NCI-H460 (cell line): ENCODE data around the gene RASGRF1. TPM values are rescaled to one million over a fixed set of nuclear protein-coding genes. Genes with fewer than 3 reads are reported as not detected.

Experiments used
- DNase-seq: peaks from one replicate; pipeline ENCODE4 v3.0.0-alpha.2; 2016; ENCODE audit warnings: low read depth; ENCODE audit errors: extremely low read depth
- total RNA-seq: library from RNA; depleted of rRNA; stranded (reverse); fragments of >200 nt; shearing (Covaris generic); gene quantifications from 2 replicates; pipeline ENCODE4 v1.2.3, GENCODE V29; 2014

The RASGRF1 gene
- total RNA-seq, 1 experiment from 2014 or later, result not detected

- no peak for DNase-seq
Observed at GRCh38 chr15:78992416-78993256, 97.9 kb downstream of the RASGRF1 start.

DNA sequence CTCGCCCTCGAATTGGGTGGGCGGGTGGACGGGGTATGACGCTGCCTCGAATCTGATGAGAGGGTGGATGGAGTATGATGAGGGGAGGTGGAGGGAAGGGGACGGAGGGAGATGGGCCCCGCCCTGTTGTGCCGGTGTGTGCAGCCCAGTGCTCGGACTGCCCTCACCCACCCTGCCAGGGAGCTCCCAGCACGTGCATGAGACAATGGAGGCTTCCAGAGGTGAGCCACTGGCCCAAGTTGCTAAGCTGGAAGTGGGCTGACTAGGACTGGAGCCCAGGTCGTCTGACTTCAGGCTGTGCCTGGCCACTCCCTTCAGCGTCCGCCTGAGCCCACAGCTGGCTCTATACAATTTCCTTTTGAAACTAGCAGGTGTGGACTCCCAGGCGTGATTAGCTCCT is 98.7 kb downstream of the RASGRF1 start:
- no peak for DNase-seq

DNA sequence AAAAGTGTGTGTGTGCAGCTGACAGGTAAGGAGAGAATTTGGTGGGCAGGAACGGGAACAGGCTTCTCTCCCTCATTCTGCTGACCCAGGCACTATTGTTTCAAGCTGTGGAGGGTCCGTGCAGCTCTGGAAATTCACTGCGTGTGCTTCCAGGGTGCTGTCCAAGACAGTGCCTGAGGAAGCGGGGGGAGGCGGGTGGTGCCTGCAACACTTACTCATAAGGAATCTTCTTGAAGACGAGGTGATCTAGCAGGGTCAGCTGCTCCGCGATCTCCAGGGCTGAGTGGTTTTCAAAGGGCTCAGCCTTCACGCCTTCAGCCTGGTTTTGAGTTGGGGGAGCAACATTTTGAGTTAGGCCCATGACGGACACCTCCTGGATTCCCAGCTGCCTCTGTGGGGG is 99.1 kb downstream of the RASGRF1 start:
- DNase-seq, result no peak

- no peak for DNase-seq
Observed at GRCh38 chr15:78990278-78990677, 100.3 kb downstream of the RASGRF1 start.

DNA sequence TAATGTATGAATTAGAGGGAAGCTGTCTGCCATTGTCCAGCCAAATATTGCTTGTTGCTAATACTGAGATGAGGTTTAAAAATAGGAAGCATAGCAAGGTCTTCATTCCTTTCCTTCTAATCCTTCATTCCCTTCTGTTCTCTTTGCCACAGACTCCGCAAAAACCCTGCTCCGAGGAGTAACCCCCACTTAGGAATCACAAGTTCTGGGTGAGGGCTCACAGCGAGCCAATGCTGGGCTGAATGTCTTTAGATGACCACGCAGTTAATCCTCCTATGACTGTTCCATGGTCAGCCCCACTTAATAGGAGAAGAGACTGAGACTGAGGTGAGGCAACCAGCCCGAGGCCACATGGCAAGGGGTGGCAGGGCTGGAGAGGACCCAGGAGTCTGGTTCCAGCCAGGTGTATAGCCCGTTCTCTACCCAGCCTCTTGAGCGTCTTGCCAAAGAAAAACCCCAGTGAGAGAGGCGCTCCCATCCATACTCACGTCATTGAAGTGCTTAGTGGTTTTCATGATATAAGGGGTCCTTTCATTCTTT is 100.8 kb downstream of the RASGRF1 start:
- no peak for DNase-seq

DNA sequence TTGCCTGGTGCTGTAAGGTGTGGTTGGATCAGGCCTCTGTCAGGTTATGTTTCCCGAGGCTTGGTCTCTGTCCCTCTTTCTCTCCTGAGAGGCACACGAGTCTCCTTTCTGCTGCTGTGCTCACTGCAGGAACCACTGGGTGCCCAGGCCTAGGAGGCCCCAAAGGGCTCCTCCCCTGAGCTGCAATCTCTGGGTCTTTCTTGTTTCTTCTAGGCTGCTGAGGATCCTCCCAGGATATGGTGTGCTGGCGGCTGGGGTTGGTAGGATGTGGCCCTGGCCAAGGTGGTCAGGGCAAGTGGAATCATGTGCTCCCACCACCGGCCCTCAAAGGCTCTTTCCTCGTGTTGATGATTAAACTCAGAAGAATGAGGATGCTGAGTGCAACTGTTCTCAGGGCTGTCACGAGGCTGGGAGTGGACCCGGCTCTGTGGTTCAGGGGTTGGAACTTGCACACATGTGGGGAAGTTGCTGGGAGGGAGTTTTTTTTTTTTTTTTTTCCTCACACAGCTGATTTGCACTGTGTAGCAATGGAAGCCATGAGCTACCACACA is 102.1 kb downstream of the RASGRF1 start:
- DNase-seq, result no peak

GRCh38 chr15:78987556-78988360 is 102.8 kb downstream of the RASGRF1 start:
- no peak for DNase-seq

DNA sequence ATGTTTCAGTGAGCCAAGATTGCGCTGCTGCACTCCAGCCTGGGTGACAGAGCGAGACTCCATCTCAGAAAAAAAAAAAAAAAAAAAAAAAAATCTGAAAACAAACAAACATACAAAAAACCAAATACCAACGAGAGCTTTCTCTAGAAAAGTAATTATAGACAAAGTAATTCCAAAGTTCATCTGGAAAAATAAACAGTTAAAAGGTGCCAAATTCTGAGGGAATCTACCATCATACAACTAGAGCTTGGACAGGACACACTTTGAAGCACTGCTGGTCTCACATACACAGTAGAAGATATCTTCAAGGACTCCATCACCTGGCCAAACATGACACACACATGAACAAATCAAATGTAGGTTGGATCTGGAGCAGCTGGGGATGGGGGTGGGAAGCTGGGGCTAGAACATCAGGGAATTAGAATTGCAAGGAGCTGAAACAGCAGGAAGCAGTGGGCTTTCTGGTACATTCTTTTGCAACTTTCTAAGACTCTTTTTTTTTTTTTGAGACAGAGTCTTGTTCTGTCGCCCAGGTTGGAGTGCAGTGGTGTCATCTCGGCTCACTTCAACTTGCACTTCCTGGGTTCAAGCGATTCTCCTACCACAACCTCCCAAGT is 104.6 kb downstream of the RASGRF1 start:
- no peak for DNase-seq

- no peak for DNase-seq
Observed at GRCh38 chr15:78984041-78984440, 106.5 kb downstream of the RASGRF1 start.

- DNase-seq, result no peak
Observed at GRCh38 chr15:78983146-78983918, 107.2 kb downstream of the RASGRF1 start.

- DNase-seq, result no peak
Observed at GRCh38 chr15:78982736-78983135, 107.8 kb downstream of the RASGRF1 start.

DNA sequence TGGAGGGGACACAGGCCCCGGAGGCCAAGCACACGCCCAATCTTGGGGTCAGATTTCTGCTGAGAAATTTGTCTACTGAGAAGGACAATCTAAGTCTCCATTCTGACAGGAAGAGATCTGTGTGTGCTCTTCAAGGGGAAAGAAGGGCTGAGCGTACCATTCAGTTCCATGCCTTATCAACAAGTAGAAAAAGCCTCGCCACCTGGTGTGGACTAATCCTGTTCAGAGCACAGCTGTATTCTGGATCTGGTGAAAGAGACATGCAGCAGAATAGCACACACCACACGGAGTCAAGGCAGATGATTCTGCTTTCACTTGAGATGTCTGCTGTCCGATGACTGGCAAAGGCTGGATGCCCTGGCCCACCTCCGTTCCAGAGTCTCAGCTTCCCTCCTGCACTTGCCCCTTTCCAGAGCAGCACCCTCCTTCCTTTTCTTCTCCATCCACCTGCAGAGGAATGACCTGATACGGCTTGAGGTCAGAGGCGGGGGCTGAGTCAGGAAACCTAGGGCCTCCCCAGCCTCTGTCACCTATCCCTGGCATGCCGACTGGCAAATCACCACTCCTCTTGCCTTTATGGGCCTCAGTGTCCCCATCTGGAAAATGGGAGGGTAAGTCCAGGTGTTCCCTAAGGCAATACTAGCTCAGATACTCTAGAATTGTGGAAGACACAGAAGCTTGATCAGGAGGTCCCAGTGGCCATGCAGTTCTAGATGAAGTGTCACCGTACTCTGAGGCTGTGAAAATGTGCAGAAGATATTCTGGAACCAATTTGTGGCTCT is 108.9 kb downstream of the RASGRF1 start:
- DNase-seq, result no peak

GRCh38 chr15:78979456-78980320 is 110.9 kb downstream of the RASGRF1 start:
- DNase-seq, result peak; percentile 69

DNA sequence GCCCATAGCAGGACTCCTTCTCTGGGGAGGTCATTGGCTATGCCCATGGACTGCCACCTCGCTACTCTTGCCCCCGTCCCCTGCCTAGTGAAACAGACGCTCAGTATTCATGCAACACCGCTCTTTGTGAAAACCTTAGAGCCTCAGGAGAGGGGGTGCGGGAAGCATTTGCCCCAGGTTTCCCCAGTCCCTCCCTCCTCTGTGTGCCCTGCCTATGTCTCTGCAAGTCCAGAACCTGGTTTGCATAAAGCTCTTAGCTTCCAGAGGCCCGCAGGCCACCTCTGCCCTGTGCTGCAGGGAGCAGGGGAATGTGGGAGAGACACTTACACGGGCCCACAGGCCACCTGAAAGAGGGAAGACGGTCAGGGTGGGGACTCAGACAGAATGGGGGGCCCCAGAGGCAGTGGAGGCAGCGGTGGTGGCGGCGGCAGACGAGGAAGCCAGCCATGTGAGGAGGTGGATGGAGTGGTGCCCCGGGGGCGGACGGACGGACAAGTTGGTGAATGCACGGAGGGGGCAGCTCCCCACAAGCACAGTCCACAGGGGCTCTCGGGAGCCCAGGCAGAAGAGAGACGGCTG is 111.9 kb downstream of the RASGRF1 start:
- DNase-seq, result no peak

- DNase-seq, result no peak
Observed at GRCh38 chr15:78977591-78978347, 112.8 kb downstream of the RASGRF1 start.

- DNase-seq, result no peak
Observed at GRCh38 chr15:78977091-78977571, 113.4 kb downstream of the RASGRF1 start.

DNA sequence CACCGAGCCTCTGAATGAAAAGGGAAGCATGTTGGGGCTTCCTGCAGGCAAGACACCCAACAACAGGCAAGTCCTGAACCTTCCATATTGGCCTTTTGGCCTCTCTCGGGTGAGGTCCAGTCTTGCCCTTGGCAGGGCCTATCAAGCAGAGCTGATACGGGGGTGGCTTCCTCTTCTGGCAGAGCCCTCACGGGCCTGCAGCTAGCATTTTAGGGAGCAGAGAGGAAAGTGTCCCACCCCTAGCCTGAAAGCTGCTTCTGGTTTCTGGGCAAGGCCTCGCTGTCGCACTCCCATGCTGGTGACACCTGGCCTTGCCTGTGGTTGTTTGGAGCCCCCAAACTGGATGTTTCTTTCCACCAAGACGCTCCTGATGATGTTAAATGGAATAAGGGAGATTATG is 113.9 kb downstream of the RASGRF1 start:
- no peak for DNase-seq
